Adrenal gland (tissue), 12 donors: ENCODE measurements around the gene APOA5. TPM values are rescaled to one million over a fixed set of nuclear protein-coding genes. Genes with fewer than 3 reads are reported as not detected.

Experiments
- DNase-seq, 7 donors: peaks; one replicate each; pipeline ENCODE4 v3.0.0-alpha.2; 2019 to 2020
- H3K27ac ChIP-seq, 5 donors: fragments of 200-600 bp; sonication (generic) in 4 of 5; 1 replicate in 3 of 5; 2 replicates in 2 of 5; pipeline versions ENCODE4 v1.5.1 to v1.8.0; 2016 to 2020; ENCODE audit warnings: mild to moderate bottlenecking in 1 of 5
- H3K27me3 ChIP-seq: fragments of 200-600 bp; 2 replicates; pipeline ENCODE4 v1.8.0; 2021
- H3K36me3 ChIP-seq, 2 donors: fragments of 200-600 bp; replicated peaks in 1 of 2; 1 replicate in 1 of 2; 2 replicates in 1 of 2; pipeline versions ENCODE4 v1.5.1 to v1.8.0; 2018 to 2022
- H3K4me1 ChIP-seq, 2 donors: fragments of 200-600 bp; replicated peaks in 1 of 2; 1 replicate in 1 of 2; 2 replicates in 1 of 2; pipeline versions ENCODE4 v1.5.1 to v1.8.0; 2018 to 2021
- H3K4me3 ChIP-seq, 4 donors: fragments of 200-600 bp; sonication (generic) in 3 of 4; one replicate each; pipeline ENCODE4 v1.5.1; 2016 to 2018
- H3K9me3 ChIP-seq, 3 donors: fragments of 200-600 bp; sonication (generic) in 1 of 3; replicated peaks in 1 of 3; 1 replicate in 2 of 3; 2 replicates in 1 of 3; pipeline versions ENCODE4 v1.5.1 to v1.8.0; 2016 to 2021
- POLR2A ChIP-seq, 2 donors: fragments of 450-650 bp; IDR thresholded peaks; one replicate each; pipeline ENCODE4 v1.6.1; 2017; ENCODE audit warnings: antibody characterized with exemption in 2 of 2, mild to moderate bottlenecking in 2 of 2, moderate library complexity in 1 of 2
- WGBS, 4 donors: extraction: QIAGEN DNeasy Blood & Tissue Kit in 2 of 4; methylation state at CpG; one replicate each; pipeline versions ENCODE4 v1.1.5 to v1.1.7; 2013 to 2017; 5-methylcytosine and 5-hydroxymethylcytosine counted together
- intact Hi-C, 2 donors: fragments of 100-400 bp; cut with DNase I; formaldehyde crosslinking; loops; one replicate each; pipeline versions ENCODE4 v1.14.1 to v1.15.0; 2022 to 2023
- polyA plus RNA-seq, 3 donors: library from polyadenylated mRNA; stranded (reverse); fragments of 200-250 nt in 2 of 3; fragments of 350-450 nt in 1 of 3; fragmentation: Illumina TruSeq in 1 of 3; extraction: RNeasy Lipid Tissue Mini Kit (QIAGEN cat#74804) in 1 of 3; gene quantifications; one replicate each; pipeline ENCODE4 v1.2.3, GENCODE V29; 2013 to 2014
- total RNA-seq, 9 donors: library from RNA; depleted of rRNA in 4 of 9; stranded (reverse); fragments of >200 nt in 4 of 9; fragments of 120-200 nt in 1 of 9; fragmentation: NEBNext Ultra II Directional in 1 of 9; extraction: Animal tissue kit (Norgen Biotek cat#: 25700) in 1 of 9; gene quantifications; one replicate each; pipeline versions ENCODE4 v1.1.0 to v1.2.4, GENCODE V29; 2013 to 2023
- TF ChIP-seq, protein P1 (sequence below), 6 experiments: fragments of 450-650 bp in 4 of 6; fragments of 200-600 bp in 2 of 6; sonication (generic) in 1 of 6; IDR thresholded peaks; 1 replicate in 5 of 6; 2 replicates in 1 of 6; pipeline versions ENCODE4 v1.5.1 to v1.8.0; 2016 to 2021; ENCODE audit warnings: antibody characterized with exemption in 6 of 6, mild to moderate bottlenecking in 2 of 6, moderate library complexity in 1 of 6
- donor health status: healthy with polysubstance abuse.
- donor health status: Bipolar disorder and iron deficiency.
- donor health status: DM: yes; HTN: yes; CAD: no.
- donor health status: DM: no; HTN: no; CAD: no.
- donor health status: DM: no; HTN: no; CAD: no.
- donor health status: DM: yes; HTN: yes; CAD: no.

APOA5 gene
- total and polyA plus RNA-seq, 12 donors = 0.11 to 0.54 (median 0.11) TPM; not detected in 9

DNA sequence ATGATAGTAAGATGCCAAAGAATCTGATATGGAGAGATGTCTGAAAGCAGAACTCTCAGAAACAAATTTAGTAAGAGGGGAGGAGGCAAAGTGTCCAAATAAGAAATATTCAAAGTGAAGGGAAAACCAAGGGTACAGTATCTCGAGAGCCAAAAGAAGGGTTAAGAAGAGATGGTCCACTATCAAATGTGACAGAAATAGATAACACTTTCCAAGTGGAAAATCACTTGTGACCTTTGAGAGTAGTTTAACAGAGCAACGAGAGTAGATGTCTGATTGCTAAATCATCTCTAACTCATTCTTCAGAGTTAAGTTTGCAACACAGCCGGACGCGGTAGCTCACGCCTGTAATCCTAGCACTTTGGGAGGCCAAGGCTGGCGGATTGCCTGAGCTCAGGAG is 14.6 kb downstream of the APOA5 start:
- Histone ChIP-seq H3K9me3 (no peaks in the 10 kb centered on the region), H3K27ac (no peak overlapping the region), H3K4me3 (no peak overlapping the region), H3K4me1 (peaks cover 7 to 11% of the 10 kb centered on the region in 2 donors), H3K27me3 (no peaks in the 10 kb centered on the region), H3K36me3 (peaks cover 0 to 53% of the 10 kb centered on the region in 2 donors)
- TF ChIP-seq POLR2A (IDR thresholded peaks at IDR 0.05) = no peak
- TF ChIP-seq, protein P1, sequence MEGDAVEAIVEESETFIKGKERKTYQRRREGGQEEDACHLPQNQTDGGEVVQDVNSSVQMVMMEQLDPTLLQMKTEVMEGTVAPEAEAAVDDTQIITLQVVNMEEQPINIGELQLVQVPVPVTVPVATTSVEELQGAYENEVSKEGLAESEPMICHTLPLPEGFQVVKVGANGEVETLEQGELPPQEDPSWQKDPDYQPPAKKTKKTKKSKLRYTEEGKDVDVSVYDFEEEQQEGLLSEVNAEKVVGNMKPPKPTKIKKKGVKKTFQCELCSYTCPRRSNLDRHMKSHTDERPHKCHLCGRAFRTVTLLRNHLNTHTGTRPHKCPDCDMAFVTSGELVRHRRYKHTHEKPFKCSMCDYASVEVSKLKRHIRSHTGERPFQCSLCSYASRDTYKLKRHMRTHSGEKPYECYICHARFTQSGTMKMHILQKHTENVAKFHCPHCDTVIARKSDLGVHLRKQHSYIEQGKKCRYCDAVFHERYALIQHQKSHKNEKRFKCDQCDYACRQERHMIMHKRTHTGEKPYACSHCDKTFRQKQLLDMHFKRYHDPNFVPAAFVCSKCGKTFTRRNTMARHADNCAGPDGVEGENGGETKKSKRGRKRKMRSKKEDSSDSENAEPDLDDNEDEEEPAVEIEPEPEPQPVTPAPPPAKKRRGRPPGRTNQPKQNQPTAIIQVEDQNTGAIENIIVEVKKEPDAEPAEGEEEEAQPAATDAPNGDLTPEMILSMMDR (IDR thresholded peaks at IDR 0.05) = no peak
- intact Hi-C loops = no loop called here
- 80 to 83% (median 81%) methylated on average over 7 of the region's 7 CpGs for WGBS, 4 donors
- DNase-seq = no peak

DNA sequence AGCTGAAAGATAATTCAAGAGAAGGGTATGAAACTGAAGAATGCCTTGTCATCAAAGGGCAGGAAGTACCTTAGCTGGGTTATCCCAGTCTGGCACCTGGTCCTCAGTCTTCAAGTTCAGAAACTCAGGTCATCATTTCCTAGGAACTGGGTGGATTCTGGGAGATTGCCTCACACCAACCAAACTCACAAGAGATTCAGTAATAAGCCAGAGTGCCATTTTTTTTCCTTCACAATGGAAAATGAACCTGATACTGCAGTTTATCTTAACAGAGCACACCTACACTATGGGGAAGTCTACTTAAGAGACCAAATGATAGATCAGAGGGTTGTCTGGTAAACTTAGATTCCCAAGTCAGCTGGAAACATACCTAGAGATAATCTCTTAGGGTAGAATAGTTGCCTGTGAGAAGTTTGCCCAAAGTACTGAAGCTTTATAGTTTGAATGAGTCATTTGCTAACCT is 15.1 kb downstream of the APOA5 start:
- no peak for DNase-seq
- no peak overlapping the region for H3K27ac ChIP-seq
- H3K27me3 ChIP-seq = no peaks in the 10 kb centered on the region
- H3K4me1 ChIP-seq = peaks cover 12 to 16% of the 10 kb centered on the region in 2 donors
- TF ChIP-seq POLR2A (IDR thresholded peaks at IDR 0.05) = no peak
- TF ChIP-seq, protein P1 (IDR thresholded peaks at IDR 0.05) = no peak
- no peak overlapping the region for H3K4me3 ChIP-seq
- H3K36me3 ChIP-seq = peaks cover 0 to 48% of the 10 kb centered on the region in 2 donors
- intact Hi-C loops = no loop called here
- H3K9me3 ChIP-seq = no peaks in the 10 kb centered on the region

DNA sequence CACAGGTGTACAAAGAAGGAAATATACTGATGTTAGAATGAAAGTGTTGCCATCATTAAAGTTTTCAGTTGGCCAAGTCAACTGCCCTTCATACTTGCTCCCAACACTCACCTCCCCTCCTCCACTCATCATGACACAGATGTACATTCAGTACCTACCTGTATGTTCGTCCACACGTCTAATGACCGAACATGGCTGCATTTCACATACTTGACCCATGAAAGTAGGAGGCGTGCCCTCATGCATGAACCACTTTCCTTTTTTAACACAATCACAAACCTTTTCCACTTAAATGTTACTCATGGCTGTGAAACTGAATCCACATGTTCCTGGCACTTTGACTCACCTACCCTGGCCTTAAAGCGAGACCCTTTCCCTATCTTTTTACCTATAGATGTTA is 15.7 kb downstream of the APOA5 start:
- no peak overlapping the region for H3K27ac ChIP-seq
- H3K9me3 ChIP-seq = no peaks in the 10 kb centered on the region
- H3K27me3 ChIP-seq = no peaks in the 10 kb centered on the region
- peaks cover 0 to 43% of the 10 kb centered on the region in 2 donors for H3K36me3 ChIP-seq
- WGBS, 4 donors = 85 to 97% (median 91%) methylated on average over 5 of the region's 5 CpGs
- peaks cover 16 to 21% of the 10 kb centered on the region in 2 donors for H3K4me1 ChIP-seq
- intact Hi-C loops = no loop called here
- no peak overlapping the region for H3K4me3 ChIP-seq
- no peak for DNase-seq
- TF ChIP-seq, protein P1 (IDR thresholded peaks at IDR 0.05) = no peak
- TF ChIP-seq POLR2A (IDR thresholded peaks at IDR 0.05) = no peak

DNA sequence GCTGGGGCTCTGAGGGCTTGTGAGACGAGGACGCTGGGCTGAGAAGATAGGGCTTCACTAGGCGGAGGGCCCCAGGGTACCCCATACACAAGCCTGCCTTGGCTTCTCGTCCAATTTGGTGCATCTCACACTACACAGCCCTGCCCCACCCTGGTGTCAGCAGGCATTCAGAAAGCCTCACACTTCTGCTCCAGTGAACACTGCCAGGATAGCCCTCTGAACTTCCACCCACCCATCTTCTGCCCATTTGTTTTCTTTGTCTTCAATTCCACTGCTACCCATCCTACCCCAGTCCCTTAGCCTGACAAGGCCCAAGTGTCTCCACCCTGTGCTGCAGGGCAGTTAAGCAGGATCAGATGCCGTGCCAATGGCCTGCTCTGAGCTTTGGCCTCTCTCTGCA is 17.0 kb downstream of the APOA5 start:
- peaks cover 16 to 26% of the 10 kb centered on the region in 2 donors for H3K4me1 ChIP-seq
- no peak overlapping the region for H3K27ac ChIP-seq
- no peaks in the 10 kb centered on the region for H3K9me3 ChIP-seq
- no peak overlapping the region for H3K4me3 ChIP-seq
- peaks cover 0 to 29% of the 10 kb centered on the region in 2 donors for H3K36me3 ChIP-seq
- TF ChIP-seq, protein P1 (IDR thresholded peaks at IDR 0.05) = no peak
- TF ChIP-seq POLR2A (IDR thresholded peaks at IDR 0.05) = no peak
- no peak for DNase-seq
- intact Hi-C loops = no loop called here
- 87 to 95% (median 89%) methylated on average over 4 to 5 of the region's 5 CpGs for WGBS, 4 donors
- H3K27me3 ChIP-seq = no peaks in the 10 kb centered on the region
